GM19397 (cell line): ENCODE data around the gene ARHGAP22.

Source experiments
- ATAC-seq: cut with Tn5 transposase; IDR thresholded peaks from one replicate; pipeline ENCODE4 v1.9.1; 2021; ENCODE audit warnings: mild to moderate bottlenecking, moderate library complexity; ENCODE audit not compliant: unreplicated experiment

Gene ARHGAP22

GRCh38 chr10:48536156-48536500 is 68.7 kb downstream of the ARHGAP22 start:
- no peak for ATAC-seq

GRCh38 chr10:48535416-48536155 is 69.3 kb downstream of the ARHGAP22 start:
- ATAC-seq, result no peak

GRCh38 chr10:48533951-48534720 is 70.7 kb downstream of the ARHGAP22 start:
- ATAC-seq, result no peak

- no peak for ATAC-seq
These were observed 71.3 kb downstream of the ARHGAP22 start for GRCh38 chr10:48533540-48533939.

- no peak for ATAC-seq
These were observed 73.4 kb downstream of the ARHGAP22 start for GRCh38 chr10:48531486-48531885.

GRCh38 chr10:48529331-48529730 is 75.5 kb downstream of the ARHGAP22 start:
- ATAC-seq, result no peak

GRCh38 chr10:48527756-48528155 is 77.1 kb downstream of the ARHGAP22 start:
- ATAC-seq, result no peak

- no peak for ATAC-seq
These were observed 77.9 kb downstream of the ARHGAP22 start for GRCh38 chr10:48526846-48527505.

GRCh38 chr10:48526011-48526821 is 78.7 kb downstream of the ARHGAP22 start:
- ATAC-seq, result no peak

- ATAC-seq, result no peak
These were observed 79.8 kb downstream of the ARHGAP22 start for GRCh38 chr10:48525113-48525512.

GRCh38 chr10:48523820-48524758 is 80.8 kb downstream of the ARHGAP22 start:
- ATAC-seq, result no peak

GRCh38 chr10:48523212-48523819 is 81.6 kb downstream of the ARHGAP22 start:
- no peak for ATAC-seq

GRCh38 chr10:48522011-48522765 is 82.7 kb downstream of the ARHGAP22 start:
- ATAC-seq, result no peak

- no peak for ATAC-seq
These were observed 84.3 kb downstream of the ARHGAP22 start for GRCh38 chr10:48520594-48520993.

GRCh38 chr10:48520184-48520506 is 84.7 kb downstream of the ARHGAP22 start:
- no peak for ATAC-seq

- no peak for ATAC-seq
These were observed 85.2 kb downstream of the ARHGAP22 start for GRCh38 chr10:48519481-48520183.

GRCh38 chr10:48518986-48519385 is 85.9 kb downstream of the ARHGAP22 start:
- no peak for ATAC-seq
